A549 (cell line): ENCODE data around the gene CFAP61. TPM values are rescaled to one million over a fixed set of nuclear protein-coding genes. Genes with fewer than 3 reads are reported as not detected.

Experiments
- ATAC-seq, 2 experiments: fragments of 200-7000 bp in 1 of 2; fragments of >200 bp in 1 of 2; cut with Nextera tagmentation in 1 of 2; cut with Tn5 transposase in 1 of 2; 3 replicates each; pipeline versions ENCODE4 v1.8.0 to v1.9.1; 2018 to 2020; ENCODE audit warnings: mild to moderate bottlenecking in 1 of 2, moderate library complexity in 1 of 2
- CTCF ChIA-PET: fragments of 300-600 bp; sonication (Branson Sonifier 250); formaldehyde crosslinking; extraction: SDS; loops from one replicate; lab custom pipeline; 2021; ENCODE audit warnings: antibody characterized with exemption, inconsistent platforms; lab: Yijun Ruan, JAX
- POLR2A ChIA-PET: fragments of 350-600 bp; formaldehyde crosslinking; extraction: SDS; loops from one replicate; lab custom pipeline; 2021; ENCODE audit warnings: antibody characterized with exemption, inconsistent platforms; lab: Yijun Ruan, JAX
- DNase-seq, 2 experiments: peaks; one replicate each; pipeline versions ENCODE4 v3.0.0 to v3.0.0-alpha.2; 2011 to 2016; ENCODE audit warnings: low read depth in 1 of 2, low spot score in 1 of 2
- FAIRE-seq: peaks from 2 replicates; lab custom pipeline; 2011; peaks lifted over from hg19 to GRCh38; lab: Jason Lieb, UNC
- H3K27ac ChIP-seq, 2 experiments: fragments of >200 bp; sonication (Bioruptor Twin); formaldehyde crosslinking; 3 replicates each; pipeline ENCODE4 v1.5.1; 2016 to 2017
- H3K4me1 ChIP-seq: fragments of >200 bp; sonication (Bioruptor Twin); formaldehyde crosslinking; 3 replicates; pipeline ENCODE4 v1.6.1; 2016
- H3K4me2 ChIP-seq: fragments of >200 bp; sonication (Bioruptor Twin); formaldehyde crosslinking; 3 replicates; pipeline ENCODE4 v1.6.1; 2016
- H3K4me3 ChIP-seq: fragments of >200 bp; sonication (Bioruptor Twin); formaldehyde crosslinking; 3 replicates; pipeline ENCODE4 v1.5.1; 2016
- H3K9me3 ChIP-seq: fragments of >200 bp; sonication (Bioruptor Twin); formaldehyde crosslinking; 3 replicates; pipeline ENCODE4 v1.6.1; 2016
- BHLHE40 ChIP-seq: IDR thresholded peaks from 2 replicates; pipeline ENCODE4 v1.6.1; 2012; ENCODE audit warnings: low read depth, low read length, inconsistent platforms
- CBX2 ChIP-seq: fragments of 200-600 bp; sonication (generic); IDR thresholded peaks from 2 replicates; pipeline ENCODE4 v1.6.1; 2016; ENCODE audit warnings: low read depth, mild to moderate bottlenecking, borderline replicate concordance
- CBX8 ChIP-seq: fragments of 200-600 bp; sonication (generic); IDR thresholded peaks from 2 replicates; pipeline ENCODE4 v1.6.1; 2016
- CEBPB ChIP-seq, 2 experiments: fragments of >200 bp in 1 of 2; sonication (Bioruptor Twin) in 1 of 2; formaldehyde crosslinking in 1 of 2; IDR thresholded peaks; 2 replicates each; pipeline ENCODE4 v1.6.1; 2012 to 2016
- CHD2 ChIP-seq: fragments of 150-350 bp; IDR thresholded peaks from 2 replicates; pipeline ENCODE4 v1.6.1; 2014; ENCODE audit warnings: low read length; ENCODE audit not compliant: partially characterized antibody
- ESRRA ChIP-seq: fragments of 150-350 bp; IDR thresholded peaks from 2 replicates; pipeline ENCODE4 v1.6.1; 2014; ENCODE audit warnings: mild to moderate bottlenecking, low read length, borderline replicate concordance
- FOXS1 ChIP-seq: fragments of 250-450 bp; sonication (Bioruptor Pico); IDR thresholded peaks from 2 replicates; pipeline ENCODE4 v1.5.0; 2020; ENCODE audit warnings: mild to moderate bottlenecking, moderate library complexity
- HDAC2 ChIP-seq: fragments of 200-600 bp; sonication (generic); IDR thresholded peaks from 2 replicates; pipeline ENCODE4 v1.6.1; 2016
- HOXB13 ChIP-seq: fragments of 250-450 bp; sonication (Bioruptor Pico); IDR thresholded peaks from 2 replicates; pipeline ENCODE4 v1.5.0; 2020; ENCODE audit warnings: low read depth, mild to moderate bottlenecking, moderate library complexity
- HOXB5 ChIP-seq: fragments of 250-450 bp; sonication (Bioruptor Pico); IDR thresholded peaks from 2 replicates; pipeline ENCODE4 v1.5.0; 2020; ENCODE audit warnings: mild to moderate bottlenecking, moderate library complexity
- JUN ChIP-seq, 2 experiments: fragments of >200 bp; sonication (Bioruptor Twin); formaldehyde crosslinking; IDR thresholded peaks; 2 replicates in 1 of 2; 3 replicates in 1 of 2; pipeline ENCODE4 v1.6.1; 2016 to 2017
- MYC ChIP-seq: IDR thresholded peaks from 2 replicates; pipeline ENCODE4 v1.6.1; 2012; ENCODE audit warnings: mild to moderate bottlenecking, inconsistent platforms, low read length, improper control_type of control experiment, borderline replicate concordance
- NFE2L2 ChIP-seq: fragments of 150-350 bp; conservative IDR thresholded peaks from 2 replicates; pipeline ENCODE4 v1.6.1; 2014; ENCODE audit warnings: low read length
- NR3C1 ChIP-seq: fragments of >200 bp; sonication (Bioruptor Twin); formaldehyde crosslinking; IDR thresholded peaks from 3 replicates; pipeline ENCODE4 v1.6.1; 2017
- PHF8 ChIP-seq: fragments of 200-600 bp; sonication (generic); IDR thresholded peaks from 2 replicates; pipeline ENCODE4 v1.6.1; 2016; ENCODE audit warnings: low read depth, mild to moderate bottlenecking, antibody characterized with exemption, moderate library complexity, borderline replicate concordance
- RAD21 ChIP-seq, 2 experiments: fragments of >200 bp in 1 of 2; sonication (Bioruptor Twin) in 1 of 2; formaldehyde crosslinking in 1 of 2; IDR thresholded peaks in 1 of 2; conservative IDR thresholded peaks in 1 of 2; 2 replicates in 1 of 2; 3 replicates in 1 of 2; pipeline ENCODE4 v1.6.1; 2012 to 2018; ENCODE audit warnings: inconsistent platforms in 1 of 2
- RFX5 ChIP-seq: fragments of 450-650 bp; IDR thresholded peaks from 2 replicates; pipeline ENCODE4 v1.7.1; 2014; ENCODE audit warnings: antibody characterized with exemption, mild to moderate bottlenecking, moderate library complexity
- RNF2 ChIP-seq: fragments of 200-600 bp; sonication (generic); IDR thresholded peaks from 2 replicates; pipeline ENCODE4 v1.6.1; 2016; ENCODE audit warnings: low read depth, mild to moderate bottlenecking, antibody characterized with exemption, moderate library complexity, borderline replicate concordance
- SREBF2 ChIP-seq: fragments of 450-650 bp; IDR thresholded peaks from 2 replicates; pipeline ENCODE4 v1.6.1; 2014; ENCODE audit warnings: mild to moderate bottlenecking, moderate library complexity
- TP53 ChIP-seq: fragments of 250-450 bp; sonication (Bioruptor Pico); IDR thresholded peaks from 2 replicates; pipeline ENCODE4 v1.5.0; 2021; ENCODE audit warnings: mild to moderate bottlenecking, moderate library complexity
- ZC3H11A ChIP-seq: fragments of 450-650 bp; IDR thresholded peaks from 2 replicates; pipeline ENCODE4 v1.6.1; 2014; ENCODE audit warnings: antibody characterized with exemption, mild to moderate bottlenecking
- ZFP36 ChIP-seq: fragments of 450-650 bp; IDR thresholded peaks from 2 replicates; pipeline ENCODE4 v1.6.1; 2014; ENCODE audit warnings: borderline replicate concordance; ENCODE audit not compliant: partially characterized antibody
- ZNF302 ChIP-seq: fragments of 250-450 bp; sonication (Bioruptor Pico); IDR thresholded peaks from 2 replicates; pipeline ENCODE4 v1.9.0; 2021; ENCODE audit warnings: inconsistent platforms, mild to moderate bottlenecking, moderate library complexity
- ZSCAN20 ChIP-seq: fragments of 250-450 bp; sonication (Bioruptor Pico); IDR thresholded peaks from 2 replicates; pipeline ENCODE4 v1.8.0; 2022; ENCODE audit warnings: mild to moderate bottlenecking, moderate library complexity
- WGBS: methylation state at CpG from one replicate; pipeline ENCODE4 v1.1.6; 2017; ENCODE audit errors: missing lambda C conversion rate; 5-methylcytosine and 5-hydroxymethylcytosine counted together
- polyA plus RNA-seq, 4 experiments: library from polyadenylated mRNA; depleted of rRNA in 3 of 4; stranded (reverse); fragments of >200 nt; fragmentation: RNase III in 1 of 4; extraction: RNeasy Plus Mini Kit Qiagen cat#74134 plus additional on column Dnase treatment in 1 of 4; gene quantifications; 2 replicates in 3 of 4; 3 replicates in 1 of 4; pipeline ENCODE4 v1.2.3, GENCODE V29; 2011 to 2017
- TF ChIP-seq, protein P1 (sequence below): IDR thresholded peaks from 2 replicates; pipeline ENCODE4 v1.6.1; 2012; ENCODE audit warnings: low read depth, borderline replicate concordance
- TF ChIP-seq, protein P2 (sequence below): fragments of >200 bp; sonication (Bioruptor Twin); formaldehyde crosslinking; IDR thresholded peaks from 2 replicates; pipeline ENCODE4 v1.6.1; 2016
- TF ChIP-seq, protein P3 (sequence below): fragments of 200-600 bp; sonication (generic); IDR thresholded peaks from 2 replicates; pipeline ENCODE4 v1.6.1; 2016; ENCODE audit warnings: antibody characterized with exemption, mild to moderate bottlenecking, moderate library complexity
- TF ChIP-seq, protein P4 (sequence below): fragments of 150-350 bp; IDR thresholded peaks from 2 replicates; pipeline ENCODE4 v1.6.1; 2014; ENCODE audit warnings: low read depth, mild to moderate bottlenecking, low read length
- TF ChIP-seq, protein P5 (sequence below): fragments of >200 bp; sonication (Bioruptor Twin); formaldehyde crosslinking; IDR thresholded peaks from 3 replicates; pipeline ENCODE4 v1.6.1; 2016

CFAP61 gene
- polyA plus RNA-seq, 2 of the 4 experiments (the other 2 are of a cell fraction), result 0.39 to 0.70 TPM

DNA sequence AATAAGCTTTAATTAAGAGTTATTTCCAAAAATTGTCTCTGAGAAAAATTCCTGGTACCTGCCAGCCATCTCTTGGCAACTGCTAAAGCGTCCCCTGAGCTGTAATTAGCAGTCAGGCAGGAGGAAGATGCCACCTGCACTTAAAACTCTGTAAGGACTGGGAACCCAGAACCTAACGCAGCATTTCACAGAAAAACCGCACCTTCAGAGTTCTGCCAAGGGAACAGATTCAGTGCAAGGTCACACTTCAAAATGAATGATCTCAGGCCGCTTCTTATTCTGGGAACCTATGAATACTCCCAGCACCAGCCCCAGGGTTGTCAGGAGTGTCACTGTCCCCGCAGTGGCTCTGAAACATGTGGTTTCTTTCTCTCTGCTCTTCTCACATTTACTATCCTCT lies 352.3 kb downstream of the CFAP61 start:
- Histone ChIP-seq H3K4me3 (no peak overlapping the region), H3K4me2 (no peak overlapping the region), H3K27ac (no peak overlapping the region), H3K4me1 (no peaks in the 10 kb centered on the region), H3K9me3 (no peaks in the 10 kb centered on the region)
- DNase-seq (no peak), ATAC-seq (no peak), FAIRE-seq (no peak)
- TF ChIP-seq PHF8 (no peak), ZSCAN20 (no peak), JUN (IDR thresholded peaks at IDR 0.05) (no peak), FOXS1 (CRISPR knock-in tag) (no peak), SREBF2 (no peak), HOXB13 (no peak)
- POLR2A ChIA-PET, result no interaction called here
- CTCF ChIA-PET, result interaction anchor here (1.1 kb wide), 1 partner anchor 24 kb away, joined by 3 read pairs; no protein-coding TSS in a partner anchor
- 72% methylated on average over 5 of the region's 5 CpGs for WGBS

DNA sequence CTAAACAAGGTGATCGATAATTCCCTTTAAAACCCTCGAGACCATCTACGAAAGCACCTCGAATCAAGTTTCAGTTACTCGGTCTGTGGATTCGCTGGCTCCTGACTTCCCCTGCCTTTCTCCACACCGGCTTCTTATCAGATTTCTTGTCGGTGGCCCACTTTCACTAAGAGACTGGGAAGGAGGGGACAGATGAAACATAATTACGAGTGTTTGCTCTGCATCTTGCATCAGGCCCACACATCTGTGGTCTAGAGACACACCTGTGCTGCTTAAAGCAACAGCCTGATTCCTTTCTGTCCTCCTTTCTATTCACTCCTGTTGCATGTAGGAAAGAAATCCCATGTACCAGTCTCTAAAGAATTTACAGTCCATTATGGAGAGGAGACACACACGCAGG lies 353.3 kb downstream of the CFAP61 start:
- no peaks in the 10 kb centered on the region for H3K9me3 ChIP-seq
- H3K27ac ChIP-seq, result no peak overlapping the region
- ATAC-seq, result no peak
- FAIRE-seq, result no peak
- H3K4me1 ChIP-seq, result no peaks in the 10 kb centered on the region
- POLR2A ChIA-PET, result no interaction called here
- CTCF ChIA-PET, result interaction anchor here (0.6 kb wide), 1 partner anchor 42 kb away, joined by 3 read pairs; no protein-coding TSS in a partner anchor
- no peak overlapping the region for H3K4me3 ChIP-seq
- DNase-seq, result no peak
- no peak overlapping the region for H3K4me2 ChIP-seq
- WGBS, result 73% methylated on average over 10 of the region's 10 CpGs
- TF ChIP-seq RAD21 (conservative IDR thresholded peaks at IDR 0.05 in 1 of 2, IDR thresholded peaks at IDR 0.05 in 1 of 2) (no peak), ESRRA (no peak), HOXB13 (no peak), ZNF302 (CRISPR knock-in tag) (no peak), HOXB5 (CRISPR knock-in tag) (no peak), BHLHE40 (no peak), MYC (no peak), ZC3H11A (no peak), TP53 (no peak), CEBPB (IDR thresholded peaks at IDR 0.05) (no peak), NFE2L2 (no peak), NR3C1 (no peak), HDAC2 (no peak), RNF2 (no peak), SREBF2 (no peak), ZFP36 (no peak), JUN (IDR thresholded peaks at IDR 0.05) (no peak)
- TF ChIP-seq, protein P1, sequence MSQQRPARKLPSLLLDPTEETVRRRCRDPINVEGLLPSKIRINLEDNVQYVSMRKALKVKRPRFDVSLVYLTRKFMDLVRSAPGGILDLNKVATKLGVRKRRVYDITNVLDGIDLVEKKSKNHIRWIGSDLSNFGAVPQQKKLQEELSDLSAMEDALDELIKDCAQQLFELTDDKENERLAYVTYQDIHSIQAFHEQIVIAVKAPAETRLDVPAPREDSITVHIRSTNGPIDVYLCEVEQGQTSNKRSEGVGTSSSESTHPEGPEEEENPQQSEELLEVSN, result no peak

DNA sequence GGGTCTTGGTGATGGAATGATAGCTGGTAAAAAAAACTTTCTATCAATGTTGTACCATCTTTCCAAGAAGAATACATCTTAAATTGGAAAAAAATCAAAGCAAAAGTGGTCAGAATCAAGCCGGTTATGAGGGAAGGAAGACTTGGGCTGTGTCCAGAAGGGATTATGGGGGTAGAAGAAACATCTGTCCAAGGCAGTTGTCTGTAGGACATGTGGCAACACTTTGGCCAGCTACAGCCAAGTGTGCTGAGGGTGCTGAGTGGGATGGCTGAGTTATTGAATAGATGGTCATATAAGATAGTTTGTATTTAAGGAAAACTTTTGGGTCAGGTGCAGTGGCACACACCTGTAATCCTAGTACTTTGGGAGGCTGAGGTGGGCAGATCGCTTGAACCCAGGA lies 354.0 kb downstream of the CFAP61 start:
- no peak overlapping the region for H3K4me2 ChIP-seq
- 87% methylated on average over 2 of the region's 2 CpGs for WGBS
- H3K27ac ChIP-seq, result no peak overlapping the region
- DNase-seq, result no peak
- H3K9me3 ChIP-seq, result no peaks in the 10 kb centered on the region
- ChIA-PET CTCF (interaction anchor here (0.6 kb wide), 2 partner anchors 17 to 41 kb away, joined by 3 read pairs; no protein-coding TSS in a partner anchor), POLR2A (no interaction called here)
- no peak overlapping the region for H3K4me3 ChIP-seq
- FAIRE-seq, result no peak
- H3K4me1 ChIP-seq, result no peaks in the 10 kb centered on the region
- TF ChIP-seq, protein P2, sequence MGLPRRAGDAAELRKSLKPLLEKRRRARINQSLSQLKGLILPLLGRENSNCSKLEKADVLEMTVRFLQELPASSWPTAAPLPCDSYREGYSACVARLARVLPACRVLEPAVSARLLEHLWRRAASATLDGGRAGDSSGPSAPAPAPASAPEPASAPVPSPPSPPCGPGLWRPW, result no peak
- TF ChIP-seq RFX5 (no peak), CHD2 (no peak), MYC (no peak), CBX2 (no peak), HOXB5 (CRISPR knock-in tag) (no peak), CBX8 (no peak), HOXB13 (no peak), ESRRA (no peak)
- TF ChIP-seq, protein P3, sequence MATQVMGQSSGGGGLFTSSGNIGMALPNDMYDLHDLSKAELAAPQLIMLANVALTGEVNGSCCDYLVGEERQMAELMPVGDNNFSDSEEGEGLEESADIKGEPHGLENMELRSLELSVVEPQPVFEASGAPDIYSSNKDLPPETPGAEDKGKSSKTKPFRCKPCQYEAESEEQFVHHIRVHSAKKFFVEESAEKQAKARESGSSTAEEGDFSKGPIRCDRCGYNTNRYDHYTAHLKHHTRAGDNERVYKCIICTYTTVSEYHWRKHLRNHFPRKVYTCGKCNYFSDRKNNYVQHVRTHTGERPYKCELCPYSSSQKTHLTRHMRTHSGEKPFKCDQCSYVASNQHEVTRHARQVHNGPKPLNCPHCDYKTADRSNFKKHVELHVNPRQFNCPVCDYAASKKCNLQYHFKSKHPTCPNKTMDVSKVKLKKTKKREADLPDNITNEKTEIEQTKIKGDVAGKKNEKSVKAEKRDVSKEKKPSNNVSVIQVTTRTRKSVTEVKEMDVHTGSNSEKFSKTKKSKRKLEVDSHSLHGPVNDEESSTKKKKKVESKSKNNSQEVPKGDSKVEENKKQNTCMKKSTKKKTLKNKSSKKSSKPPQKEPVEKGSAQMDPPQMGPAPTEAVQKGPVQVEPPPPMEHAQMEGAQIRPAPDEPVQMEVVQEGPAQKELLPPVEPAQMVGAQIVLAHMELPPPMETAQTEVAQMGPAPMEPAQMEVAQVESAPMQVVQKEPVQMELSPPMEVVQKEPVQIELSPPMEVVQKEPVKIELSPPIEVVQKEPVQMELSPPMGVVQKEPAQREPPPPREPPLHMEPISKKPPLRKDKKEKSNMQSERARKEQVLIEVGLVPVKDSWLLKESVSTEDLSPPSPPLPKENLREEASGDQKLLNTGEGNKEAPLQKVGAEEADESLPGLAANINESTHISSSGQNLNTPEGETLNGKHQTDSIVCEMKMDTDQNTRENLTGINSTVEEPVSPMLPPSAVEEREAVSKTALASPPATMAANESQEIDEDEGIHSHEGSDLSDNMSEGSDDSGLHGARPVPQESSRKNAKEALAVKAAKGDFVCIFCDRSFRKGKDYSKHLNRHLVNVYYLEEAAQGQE, result no peak
- TF ChIP-seq, protein P4, sequence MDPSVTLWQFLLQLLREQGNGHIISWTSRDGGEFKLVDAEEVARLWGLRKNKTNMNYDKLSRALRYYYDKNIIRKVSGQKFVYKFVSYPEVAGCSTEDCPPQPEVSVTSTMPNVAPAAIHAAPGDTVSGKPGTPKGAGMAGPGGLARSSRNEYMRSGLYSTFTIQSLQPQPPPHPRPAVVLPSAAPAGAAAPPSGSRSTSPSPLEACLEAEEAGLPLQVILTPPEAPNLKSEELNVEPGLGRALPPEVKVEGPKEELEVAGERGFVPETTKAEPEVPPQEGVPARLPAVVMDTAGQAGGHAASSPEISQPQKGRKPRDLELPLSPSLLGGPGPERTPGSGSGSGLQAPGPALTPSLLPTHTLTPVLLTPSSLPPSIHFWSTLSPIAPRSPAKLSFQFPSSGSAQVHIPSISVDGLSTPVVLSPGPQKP, result no peak
- TF ChIP-seq, protein P5, sequence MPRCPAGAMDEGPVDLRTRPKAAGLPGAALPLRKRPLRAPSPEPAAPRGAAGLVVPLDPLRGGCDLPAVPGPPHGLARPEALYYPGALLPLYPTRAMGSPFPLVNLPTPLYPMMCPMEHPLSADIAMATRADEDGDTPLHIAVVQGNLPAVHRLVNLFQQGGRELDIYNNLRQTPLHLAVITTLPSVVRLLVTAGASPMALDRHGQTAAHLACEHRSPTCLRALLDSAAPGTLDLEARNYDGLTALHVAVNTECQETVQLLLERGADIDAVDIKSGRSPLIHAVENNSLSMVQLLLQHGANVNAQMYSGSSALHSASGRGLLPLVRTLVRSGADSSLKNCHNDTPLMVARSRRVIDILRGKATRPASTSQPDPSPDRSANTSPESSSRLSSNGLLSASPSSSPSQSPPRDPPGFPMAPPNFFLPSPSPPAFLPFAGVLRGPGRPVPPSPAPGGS, result no peak
- ATAC-seq, result no peak
